IPS-NIHi11 (cell line): ENCODE results near the gene QSOX2.
"Not testable (repeated sequence)": the region's sequence is repeated elsewhere in the genome, so short reads cannot be mapped to it uniquely, and the experiment has no call there.

Experiments used
- DNase-seq: peaks from one replicate; pipeline ENCODE4 v3.0.0; 2012; ENCODE audit warnings: mixed read lengths, low spot score

QSOX2 gene

DNA sequence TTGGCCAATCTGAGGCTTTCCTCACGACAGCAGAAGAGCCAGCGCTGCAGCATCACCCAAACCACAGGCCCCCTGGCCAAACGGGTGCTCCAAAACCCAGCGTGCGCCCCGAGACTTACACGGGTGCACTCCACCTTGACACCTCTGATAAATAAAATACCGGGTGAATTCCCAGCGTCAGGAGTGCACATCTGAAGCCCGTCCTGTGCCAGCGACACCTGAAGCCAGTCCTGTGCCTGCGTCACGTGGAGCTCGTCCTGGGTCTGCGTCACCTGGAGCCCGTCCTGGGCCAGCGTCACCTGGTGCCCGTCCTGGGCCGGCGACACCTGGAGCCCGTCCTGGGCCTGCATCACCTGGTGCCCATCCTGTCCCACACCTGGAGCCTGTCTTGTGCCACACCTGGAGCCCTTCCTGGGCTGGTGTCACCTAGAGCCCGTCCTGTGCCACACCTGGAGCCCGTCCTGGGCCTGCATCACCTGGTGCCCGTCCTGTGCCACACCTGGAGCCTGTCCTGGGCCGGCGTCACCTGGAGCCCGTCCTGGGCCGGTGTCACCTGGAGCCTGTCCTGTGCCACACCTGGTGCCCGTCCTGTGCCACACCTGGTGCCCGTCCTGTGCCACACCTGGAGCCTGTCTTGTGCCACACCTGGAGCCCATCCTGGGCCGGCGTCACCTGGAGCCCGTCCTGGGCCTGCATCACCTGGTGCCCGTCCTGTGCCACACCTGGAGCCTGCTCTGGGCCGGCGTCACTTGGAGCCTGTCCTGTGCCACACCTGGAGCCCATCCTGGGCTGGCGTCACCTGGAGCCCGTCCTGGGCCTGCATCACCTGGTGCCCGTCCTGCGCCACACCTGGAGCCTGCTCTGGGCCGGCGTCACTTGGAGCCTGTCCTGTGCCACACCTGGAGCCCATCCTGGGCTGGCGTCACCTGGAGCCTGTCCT is 8.9 kb downstream of the QSOX2 start:
- DNase-seq, result not testable (repeated sequence)

DNA sequence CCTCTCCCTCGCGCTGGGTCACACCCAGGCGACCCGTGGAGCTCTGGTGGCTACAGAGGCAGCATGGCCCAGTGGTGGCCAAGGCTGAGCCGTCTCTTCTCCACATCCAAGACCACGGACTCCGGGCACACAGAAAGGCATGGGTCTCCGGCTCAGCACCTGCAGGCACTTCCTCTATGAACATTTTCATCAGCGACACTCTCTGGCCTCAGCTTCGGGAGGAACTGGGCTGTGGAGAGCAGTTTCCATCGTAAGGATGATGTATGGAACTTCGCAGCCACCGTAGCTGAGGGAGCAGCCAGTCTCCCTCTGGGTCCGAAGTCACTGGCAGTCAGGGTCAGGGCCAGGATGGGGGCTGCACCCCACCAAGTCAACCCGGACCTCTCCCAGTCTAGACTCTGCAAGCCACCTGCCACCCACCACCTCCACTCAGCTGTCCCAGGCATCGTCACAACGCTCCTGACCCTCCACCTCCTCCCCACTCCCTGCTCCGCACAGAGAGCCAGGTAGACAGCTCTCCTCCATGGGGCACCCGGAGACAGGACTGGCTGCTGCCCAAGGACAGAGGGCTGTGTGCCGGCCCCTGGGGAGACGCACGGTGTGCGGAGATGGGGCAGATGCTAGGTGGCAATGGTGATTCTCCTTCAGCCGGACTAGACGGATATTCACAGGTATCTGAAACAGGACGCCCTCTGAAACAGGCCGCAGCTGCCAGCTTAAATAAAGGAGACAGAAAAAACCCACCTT is 9.7 kb downstream of the QSOX2 start:
- DNase-seq, result no peak

DNA sequence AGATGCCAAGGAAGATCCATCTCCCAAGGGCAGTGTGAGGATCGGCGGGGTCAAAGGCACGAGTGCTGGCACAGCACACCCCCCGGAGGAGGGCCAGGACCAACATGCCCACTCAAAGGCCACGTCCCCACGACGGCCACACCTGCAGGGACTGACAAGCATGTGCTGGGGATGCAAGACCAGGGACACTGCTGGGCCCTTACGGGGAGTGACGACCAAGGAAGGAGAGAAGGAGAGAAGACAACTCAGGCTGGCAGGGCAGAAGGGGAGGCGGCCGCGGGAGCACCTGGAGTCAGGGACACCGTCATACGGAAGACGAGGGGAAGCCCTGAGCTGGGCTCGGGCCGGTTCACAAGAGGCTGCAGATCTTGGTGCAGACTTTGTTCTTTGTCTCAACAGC is 10.4 kb downstream of the QSOX2 start:
- DNase-seq, result no peak

DNA sequence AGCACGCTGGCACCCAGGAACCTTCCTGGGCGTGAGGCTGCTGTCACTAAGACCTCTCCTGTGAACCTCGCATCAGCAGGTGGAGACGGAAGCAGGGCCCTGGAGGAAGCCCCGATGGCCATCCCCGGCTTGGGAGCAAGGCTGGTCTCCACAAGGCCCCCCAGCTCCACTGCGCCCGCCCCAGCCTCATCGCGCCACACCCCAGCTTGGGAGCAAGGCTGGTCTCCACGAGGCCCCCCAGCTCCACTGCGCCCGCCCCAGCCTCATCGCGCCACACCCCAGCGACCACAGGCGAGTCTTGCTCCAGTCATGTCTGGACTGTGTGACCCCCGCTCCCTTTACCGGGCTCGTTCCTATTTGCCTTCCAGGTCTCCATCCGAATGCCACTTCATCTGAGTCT is 11.0 kb downstream of the QSOX2 start:
- no peak for DNase-seq

DNA sequence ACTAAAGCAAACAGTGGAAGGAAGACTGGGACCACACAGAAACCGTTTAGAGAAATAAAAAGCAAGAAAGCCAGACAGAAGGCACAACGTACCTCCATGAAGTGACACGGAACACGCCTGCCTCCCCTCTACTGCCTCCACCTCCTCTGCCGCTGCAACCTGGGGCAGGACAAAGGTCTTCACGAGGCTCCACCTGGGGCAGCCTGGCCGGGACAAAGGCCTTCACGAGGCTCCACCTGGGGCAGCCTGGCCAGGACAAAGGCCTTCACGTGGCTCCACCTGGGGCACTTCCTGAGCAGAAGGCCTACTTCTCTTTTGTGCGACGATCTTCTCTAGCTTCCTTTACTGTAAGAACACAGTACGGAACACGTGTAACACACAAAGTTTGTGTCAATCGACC is 11.7 kb downstream of the QSOX2 start:
- no peak for DNase-seq

DNA sequence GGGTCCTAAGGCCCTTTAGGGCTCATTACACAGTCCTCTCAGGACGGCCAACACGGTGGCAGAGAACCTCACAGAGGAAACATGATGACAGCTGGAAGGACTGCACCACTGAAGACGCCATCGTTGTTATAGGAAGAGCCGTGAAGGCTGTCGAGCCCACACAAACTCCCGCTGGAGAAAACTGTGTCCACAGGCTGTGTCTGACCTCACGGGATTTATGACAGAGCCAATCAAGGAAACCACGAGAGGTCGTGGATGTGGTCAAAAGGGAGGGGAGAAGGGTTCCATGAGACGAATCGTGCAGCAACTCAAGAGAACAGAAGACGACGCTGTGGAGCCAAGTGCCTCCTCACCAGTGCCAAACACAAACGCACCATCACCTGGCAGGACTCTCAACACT is 12.2 kb downstream of the QSOX2 start:
- no peak for DNase-seq

DNA sequence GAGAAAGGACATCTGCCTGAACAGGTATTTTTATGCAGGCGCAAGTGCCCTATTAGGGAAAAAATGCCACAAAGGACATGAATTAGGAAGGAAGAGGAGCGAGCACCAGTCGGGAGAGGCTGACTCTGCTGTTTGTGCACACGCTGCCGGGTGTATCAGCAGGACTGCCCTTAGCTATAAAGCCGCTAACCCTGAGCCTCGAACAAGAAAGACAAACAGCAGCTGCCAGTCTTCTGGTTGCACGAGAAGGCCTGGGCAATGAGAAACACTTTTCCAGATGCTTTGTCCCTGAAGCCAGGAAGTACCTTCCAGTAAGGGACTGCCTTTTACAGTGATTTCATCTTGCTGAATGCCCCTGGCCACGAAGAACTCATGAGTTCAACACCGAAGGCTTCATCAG is 12.6 kb downstream of the QSOX2 start:
- no peak for DNase-seq

DNA sequence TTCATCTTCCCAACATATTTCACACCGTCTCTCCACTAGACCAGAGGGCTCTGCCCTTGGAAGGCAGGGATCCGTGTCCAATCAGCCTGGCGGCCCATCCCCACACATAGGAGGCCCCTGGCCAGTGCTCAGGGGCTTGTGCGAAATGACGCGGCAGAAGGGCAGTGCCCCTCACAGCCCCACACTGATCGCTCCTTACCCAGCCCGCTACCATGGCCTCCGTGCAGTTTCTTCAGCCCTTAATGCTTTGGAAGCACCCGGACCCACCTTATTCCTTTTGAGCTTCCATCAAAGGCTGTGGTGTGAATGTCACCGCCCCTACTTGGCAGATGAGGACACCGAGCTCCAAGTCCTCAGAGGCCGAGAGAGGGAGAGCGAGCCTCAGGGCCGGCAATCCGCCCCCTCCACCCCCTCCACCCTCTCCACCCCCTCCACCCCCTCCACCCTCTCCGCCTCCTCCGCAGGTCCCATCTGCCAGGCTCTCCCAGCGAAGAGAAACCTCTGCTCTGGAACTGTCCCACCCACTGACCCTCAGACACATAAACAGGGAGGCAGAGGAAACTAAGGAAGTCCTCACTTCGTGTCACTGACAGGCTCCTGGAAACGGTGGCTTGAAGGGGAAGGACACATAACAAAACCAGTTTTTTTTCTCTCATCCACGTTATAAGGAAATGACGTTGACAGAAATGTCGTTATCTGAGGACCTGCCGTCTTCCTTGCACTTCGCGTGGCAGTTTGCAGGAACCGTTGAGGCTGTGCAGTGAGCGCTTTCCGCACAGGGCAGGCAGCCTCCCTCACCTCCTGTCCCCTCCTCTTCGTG is 13.9 kb downstream of the QSOX2 start:
- no peak for DNase-seq

DNA sequence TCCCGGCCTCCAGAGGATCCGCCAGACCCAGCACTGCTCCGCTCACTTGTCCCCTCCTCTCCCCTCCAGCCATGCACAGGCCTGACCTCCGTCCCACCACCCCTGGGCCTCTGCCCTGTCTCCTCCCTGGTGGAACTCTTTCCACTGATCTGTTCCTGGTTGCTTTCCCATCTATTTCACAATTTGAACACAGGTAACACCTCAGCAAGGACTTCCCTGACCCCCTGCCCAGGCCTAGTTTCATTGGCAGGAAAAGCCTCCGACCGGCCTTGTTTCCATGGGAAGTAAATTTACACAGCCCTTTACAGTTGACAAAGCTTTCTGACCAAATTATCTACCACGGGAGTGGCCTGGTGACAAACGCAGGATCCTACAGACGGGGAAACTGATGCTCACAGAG is 14.8 kb downstream of the QSOX2 start:
- no peak for DNase-seq

DNA sequence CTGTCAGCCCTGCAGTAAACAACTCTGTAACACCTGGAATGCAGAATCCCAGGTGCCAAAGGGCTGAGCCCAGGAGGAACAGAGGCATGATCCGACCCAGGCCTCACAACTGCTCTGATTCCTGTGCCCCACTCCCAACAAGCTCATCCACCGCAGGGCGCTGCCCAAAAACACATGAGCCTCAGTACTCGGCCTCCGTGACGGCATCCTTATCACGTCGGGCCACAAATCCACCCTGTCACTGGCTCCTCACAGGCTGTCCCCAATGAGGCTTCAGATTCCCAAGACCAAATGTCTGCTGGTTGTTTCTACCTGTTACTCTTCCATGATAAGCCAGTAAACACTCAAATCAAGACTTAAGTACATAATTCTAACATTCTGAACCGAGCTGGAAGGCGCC is 15.2 kb downstream of the QSOX2 start:
- no peak for DNase-seq

DNA sequence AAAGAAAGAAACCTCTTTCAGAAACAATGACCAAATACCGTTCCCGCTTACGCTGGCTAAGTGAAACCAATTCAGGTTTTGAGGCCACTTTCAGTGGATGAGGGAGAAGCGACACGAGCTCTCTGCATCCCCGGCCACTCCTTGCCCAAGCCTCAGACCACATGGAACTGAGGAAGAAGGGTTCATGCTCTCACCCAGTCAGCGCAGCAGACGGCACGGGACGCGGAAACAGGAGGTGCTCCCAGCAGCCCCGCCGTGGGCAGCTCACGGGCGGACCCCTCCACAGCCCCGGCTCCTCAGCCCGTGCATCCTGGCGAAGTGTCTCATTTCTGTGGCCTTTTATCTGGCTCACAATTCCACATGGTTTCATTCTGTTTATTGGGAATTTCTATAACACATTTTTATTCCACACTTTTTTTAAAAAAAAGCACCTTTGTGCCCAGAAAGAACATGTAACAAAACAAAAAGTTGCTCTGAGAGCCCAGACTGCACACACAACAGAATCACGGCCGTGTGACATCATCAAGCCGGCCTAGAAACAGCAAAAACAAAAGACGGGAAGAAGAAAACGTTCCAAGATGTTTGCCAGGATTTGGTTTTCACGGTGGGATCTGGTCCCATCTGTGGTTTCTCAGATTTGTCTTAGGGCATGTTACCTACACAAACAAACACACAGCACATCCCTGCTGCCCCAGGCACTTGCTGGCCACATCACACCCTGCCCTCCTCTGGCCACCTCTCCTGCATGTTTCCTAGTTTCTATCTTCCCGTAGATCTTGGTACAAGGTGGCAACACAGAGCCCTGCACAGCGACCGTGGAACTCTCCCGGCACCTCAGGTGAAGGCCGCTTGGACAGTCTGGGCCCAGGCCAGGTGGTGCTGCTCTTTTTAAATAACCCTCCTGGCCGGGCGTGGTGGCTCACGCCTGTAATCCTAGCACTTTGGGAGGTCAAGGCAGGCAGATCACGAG is 16.2 kb downstream of the QSOX2 start:
- DNase-seq, result no peak

DNA sequence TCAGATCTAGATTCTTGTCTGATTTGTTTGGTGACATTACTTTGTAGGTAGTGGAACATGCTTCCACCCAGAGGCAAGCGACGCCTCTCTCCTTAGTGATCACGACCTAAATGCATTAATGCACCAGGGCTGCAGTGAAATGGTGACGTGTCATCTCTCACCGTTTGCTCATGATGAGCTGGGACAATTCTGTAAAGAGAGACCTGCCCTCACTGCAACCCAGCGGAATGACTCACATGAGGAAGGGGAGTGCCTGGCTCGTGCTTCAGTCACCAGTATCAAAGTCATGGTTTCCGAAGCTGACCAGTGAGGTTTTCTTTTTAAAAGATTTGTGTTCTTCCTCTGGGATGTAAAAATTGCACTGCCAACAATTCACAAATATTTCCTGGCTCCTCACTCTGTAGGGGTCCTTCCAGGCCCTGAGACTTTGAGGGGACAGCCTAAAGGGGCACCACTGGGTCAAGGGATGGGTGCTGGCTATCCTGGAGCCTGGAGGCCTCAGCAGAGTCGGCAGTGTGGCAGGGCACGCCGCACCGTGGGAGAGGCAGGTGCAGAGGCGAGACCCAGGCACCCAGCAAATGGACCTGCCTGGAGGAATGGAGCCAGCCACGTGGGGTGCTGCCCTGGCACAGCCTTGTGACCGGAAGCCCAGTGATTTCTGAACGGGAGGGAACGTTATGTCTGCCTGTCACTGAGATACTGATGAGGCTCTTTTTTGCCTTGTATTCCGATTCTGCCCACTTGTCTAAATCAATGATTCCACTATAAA is 17.3 kb downstream of the QSOX2 start:
- no peak for DNase-seq

DNA sequence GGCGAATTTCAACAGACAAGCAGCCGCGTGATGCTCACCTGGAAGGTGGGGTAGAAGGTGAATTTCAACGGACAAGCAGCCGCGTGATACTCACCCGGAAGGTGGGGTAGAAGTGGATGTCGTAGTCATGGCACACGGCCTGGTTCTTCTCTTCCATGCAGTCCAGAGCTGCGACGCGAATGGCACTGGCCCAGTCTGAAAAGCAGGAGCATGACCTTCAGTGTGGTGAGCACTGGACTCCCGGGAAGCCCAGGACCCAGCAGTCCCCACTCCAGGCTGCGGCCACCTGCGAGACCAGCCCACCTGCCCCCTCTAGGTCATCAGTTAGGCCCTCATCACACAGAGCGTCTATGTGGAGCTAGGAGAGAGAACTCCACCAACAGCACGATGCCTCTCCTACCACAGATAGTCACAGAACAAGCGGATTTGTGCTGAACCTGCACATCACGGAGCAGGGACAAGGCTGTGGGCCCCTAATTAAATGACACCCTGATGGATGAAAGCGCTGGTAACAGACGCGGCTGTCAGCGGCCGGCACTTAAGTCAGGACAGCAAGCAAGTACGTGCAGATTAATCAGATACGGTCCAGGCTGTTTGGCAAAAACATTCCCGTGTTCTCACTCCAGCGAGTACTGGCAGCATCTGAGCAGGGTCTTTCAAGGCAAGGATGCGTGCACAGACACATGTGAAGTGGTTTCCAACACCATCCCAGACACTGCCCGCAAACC is 18.8 kb downstream of the QSOX2 start:
- DNase-seq, result no peak

DNA sequence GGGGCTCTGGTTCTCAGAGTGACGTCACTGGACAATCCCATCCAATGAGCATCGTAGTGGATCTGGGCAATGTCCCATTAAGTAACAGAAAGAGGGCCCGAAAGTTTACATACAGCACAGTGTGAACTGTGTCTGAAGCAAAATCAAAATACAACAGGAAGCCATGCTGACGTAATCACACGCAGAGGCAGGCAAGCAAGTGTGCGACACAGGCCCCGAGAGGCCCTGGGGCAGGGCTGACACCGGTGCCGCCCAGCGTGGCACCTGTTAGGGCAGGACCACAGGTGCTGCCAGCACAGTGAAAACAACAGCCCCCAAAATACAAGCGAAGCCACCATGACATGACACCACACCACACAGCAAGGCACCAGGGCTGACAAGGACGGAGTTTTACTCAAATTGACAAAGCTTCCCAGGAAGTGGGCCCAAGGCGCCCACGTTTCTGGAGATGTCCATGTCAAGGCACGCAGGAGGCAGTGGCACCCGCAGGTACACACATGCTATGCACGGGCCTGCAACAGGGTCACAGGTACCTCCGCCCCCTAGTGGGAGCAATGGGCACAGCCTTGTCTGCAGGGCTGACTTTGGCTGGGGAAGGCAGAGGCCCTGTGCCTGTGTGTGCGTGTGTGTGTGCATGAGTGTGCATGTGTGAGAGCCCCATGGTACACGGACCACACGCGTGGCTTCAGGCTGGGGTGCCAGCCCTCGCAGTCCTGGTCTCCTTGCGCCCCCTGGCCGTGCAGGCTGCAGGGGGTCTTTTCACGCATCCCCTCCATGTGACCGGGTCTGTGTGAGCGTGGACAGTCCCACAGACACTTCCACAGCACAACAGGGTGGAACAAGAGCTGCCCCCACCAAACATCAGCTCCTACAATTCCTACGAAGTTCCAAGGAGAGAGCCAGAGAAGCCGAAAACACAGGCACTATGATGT is 19.6 kb downstream of the QSOX2 start:
- peak; percentile 93 for DNase-seq

DNA sequence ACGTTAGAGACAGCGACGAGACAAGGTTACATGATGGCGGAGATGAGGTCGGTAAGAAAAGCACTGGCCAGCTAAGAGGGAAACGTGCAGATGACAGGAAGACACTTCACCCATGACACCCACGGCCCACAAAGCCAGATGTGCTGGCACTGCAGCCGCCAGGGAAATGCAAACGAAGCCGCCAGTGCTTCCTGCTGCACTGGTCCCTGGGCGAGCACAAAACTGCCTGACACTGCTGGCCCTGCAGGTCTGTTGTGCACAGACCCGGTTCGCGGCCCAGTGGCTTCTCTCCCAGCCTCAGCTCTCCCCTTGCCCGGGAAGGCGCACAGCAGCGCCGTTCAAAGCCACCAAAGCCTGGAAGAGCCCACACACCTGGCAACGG is 20.3 kb downstream of the QSOX2 start:
- DNase-seq, result no peak

DNA sequence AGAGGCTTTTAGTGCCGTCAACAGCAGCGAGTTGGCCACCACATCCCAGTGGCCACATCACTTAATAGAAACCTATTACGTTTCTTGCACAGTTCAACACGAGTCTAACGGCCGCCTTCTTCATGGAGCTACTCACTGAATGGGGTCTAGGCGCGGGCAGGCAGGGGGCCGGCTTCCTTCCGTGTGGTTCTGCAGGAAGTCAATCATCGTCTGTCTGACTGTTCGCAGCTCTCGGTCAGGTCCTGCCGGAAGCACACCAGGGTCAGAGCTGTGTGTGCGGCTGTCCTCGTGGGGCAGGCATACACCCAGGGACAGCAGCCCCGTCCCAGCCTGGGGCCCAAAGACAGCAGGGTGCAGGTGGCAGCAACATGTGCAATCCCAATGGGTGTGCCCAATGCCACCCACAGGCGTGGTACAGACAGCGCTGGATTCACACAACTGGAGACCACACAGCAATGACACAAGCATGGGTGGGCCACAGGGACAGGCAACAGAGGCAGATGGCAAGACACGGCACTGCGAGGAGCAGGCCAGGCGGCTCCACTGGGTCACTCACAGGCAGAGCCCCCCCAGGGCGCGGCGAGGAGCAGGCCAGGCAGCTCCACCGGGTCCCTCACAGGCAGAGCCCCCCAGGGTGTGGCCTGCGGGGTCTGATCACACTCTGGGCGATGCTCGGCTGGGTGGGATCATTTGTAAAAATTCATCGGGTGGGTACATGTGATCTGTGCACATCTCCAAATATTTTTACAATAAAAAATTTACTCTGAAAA is 21.6 kb downstream of the QSOX2 start:
- no peak for DNase-seq

DNA sequence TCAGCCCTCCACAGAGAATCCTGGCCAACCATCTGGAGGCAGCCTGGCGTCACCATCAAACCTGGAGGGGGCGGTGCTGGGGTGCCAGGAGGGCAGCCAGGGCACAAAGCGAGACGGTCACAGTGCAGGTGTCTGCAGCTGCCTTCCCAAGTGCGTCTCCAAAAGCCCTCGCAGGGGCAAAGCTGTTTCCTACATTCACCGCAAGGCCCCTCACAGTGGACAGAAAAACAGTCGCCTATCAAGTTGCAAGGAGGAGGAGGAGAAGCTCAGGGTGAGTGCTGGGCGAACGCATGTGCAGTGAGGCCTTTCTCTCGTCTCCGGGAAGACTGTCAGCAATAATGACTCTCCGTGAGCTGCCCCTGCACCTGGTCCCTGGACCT is 22.7 kb downstream of the QSOX2 start:
- no peak for DNase-seq
